Stimulated activated CD8-positive, alpha-beta memory T cell treated with anti-CD3 and anti-CD28 coated beads, Interleukin-4, amount 100 ng/mL, for 48 hours (primary cell): ENCODE data around the gene PCBP3.

ENCODE experiments used
- DNase-seq: peaks from one replicate; pipeline ENCODE4 v3.0.0-alpha.2; 2020

The PCBP3 gene

DNA sequence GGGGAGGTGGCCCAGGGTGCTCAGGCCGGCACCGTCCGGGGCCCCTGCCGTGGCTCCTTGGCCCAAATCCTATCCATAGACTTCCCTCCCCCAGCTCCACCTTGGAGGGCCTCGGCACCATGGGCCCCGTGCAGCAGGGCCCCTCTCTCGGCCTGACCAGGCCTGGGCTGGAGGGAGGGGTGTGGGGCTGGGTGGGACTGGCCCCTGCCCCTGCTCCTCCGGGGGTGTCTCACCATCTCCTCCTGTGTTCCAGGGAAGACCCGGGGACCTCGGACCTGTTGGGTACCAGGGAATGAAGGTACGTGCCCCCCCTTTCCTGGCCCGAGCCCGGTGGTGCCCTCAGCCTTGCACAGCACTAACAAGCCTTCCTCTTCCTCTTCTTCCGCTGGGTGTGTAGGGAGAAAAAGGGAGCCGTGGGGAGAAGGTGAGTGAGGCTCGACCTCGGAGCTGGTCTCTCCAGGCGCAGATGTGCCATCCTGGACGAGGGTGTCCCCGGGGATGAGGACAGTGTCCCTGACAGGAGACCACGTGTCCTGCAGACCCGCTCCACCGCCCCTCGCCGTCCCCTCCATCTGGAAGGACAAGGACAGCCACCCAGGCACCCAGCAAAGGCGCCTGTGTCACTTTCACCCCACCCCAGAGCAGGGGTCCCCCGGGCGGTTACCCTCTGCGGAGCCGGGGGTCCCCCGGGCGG lies 346.0 kb downstream of the PCBP3 start:
- peak; percentile 21 for DNase-seq

- DNase-seq, result no peak
Observed at GRCh38 chr21:45990049-45990711, 346.7 kb downstream of the PCBP3 start.

GRCh38 chr21:45990741-45991605 lies 347.4 kb downstream of the PCBP3 start:
- DNase-seq, result peak; percentile 16

GRCh38 chr21:45991606-45992300 lies 348.2 kb downstream of the PCBP3 start:
- DNase-seq, result peak; percentile 18
